GM12878 (cell line): ENCODE results near the gene CMYA5.

Experiments
- CTCF ChIP-seq, 3 experiments: IDR thresholded peaks in 2 of 3; conservative IDR thresholded peaks in 1 of 3; 2 replicates each; pipeline ENCODE4 v1.5.1; 2011; ENCODE audit warnings: low read depth in 3 of 3, low read length in 3 of 3, mild to moderate bottlenecking in 3 of 3, control low read depth in 2 of 3, moderate library complexity in 2 of 3, inconsistent platforms in 1 of 3, mixed read lengths in 1 of 3; ENCODE audit not compliant: control insufficient read depth in 2 of 3, insufficient read depth in 1 of 3; ENCODE audit errors: extremely low read depth in 1 of 3
- EGR1 ChIP-seq, 2 experiments: IDR thresholded peaks; 1 replicate in 1 of 2; 2 replicates in 1 of 2; pipeline ENCODE4 v1.6.1; 2011 to 2012; ENCODE audit warnings: low read depth in 2 of 2, low read length in 2 of 2, borderline replicate concordance in 1 of 2, mild to moderate bottlenecking in 1 of 2, moderate library complexity in 1 of 2
- EP300 ChIP-seq, 2 experiments: fragments of 150-350 bp in 1 of 2; IDR thresholded peaks; 2 replicates each; pipeline ENCODE4 v1.6.1; 2011 to 2012; ENCODE audit warnings: low read depth in 2 of 2, low read length in 2 of 2, borderline replicate concordance in 1 of 2, improper control_type of control experiment in 1 of 2, inconsistent platforms in 1 of 2; ENCODE audit not compliant: control insufficient read depth in 1 of 2
- GABPA ChIP-seq: IDR thresholded peaks from 2 replicates; pipeline ENCODE4 v1.6.1; 2014; ENCODE audit warnings: antibody characterized with exemption, low read depth, mild to moderate bottlenecking, inconsistent platforms
- JUND ChIP-seq: IDR thresholded peaks from 2 replicates; pipeline ENCODE4 v1.6.1; 2012; ENCODE audit warnings: low read depth, mild to moderate bottlenecking, low read length, improper control_type of control experiment, moderate library complexity
- POLR2A ChIP-seq: IDR thresholded peaks from 2 replicates; pipeline ENCODE4 v1.6.1; 2011; ENCODE audit warnings: low read depth, mild to moderate bottlenecking, low read length
- POLR2AphosphoS5 ChIP-seq: IDR thresholded peaks from 2 replicates; pipeline ENCODE4 v1.6.1; 2011; ENCODE audit warnings: mild to moderate bottlenecking, low read length, inconsistent platforms
- SIX5 ChIP-seq: IDR thresholded peaks from 2 replicates; pipeline ENCODE4 v1.6.1; 2011; ENCODE audit warnings: mild to moderate bottlenecking, low read depth, low read length, moderate library complexity; ENCODE audit not compliant: severe bottlenecking
- SUPT20H ChIP-seq: IDR thresholded peaks from 2 replicates; pipeline ENCODE4 v1.6.1; 2011; ENCODE audit warnings: low read depth, mild to moderate bottlenecking, low read length, moderate library complexity, borderline replicate concordance; ENCODE audit not compliant: control insufficient read depth
- TARDBP ChIP-seq: IDR thresholded peaks from 2 replicates; pipeline ENCODE4 v1.6.1; 2016; ENCODE audit warnings: borderline replicate concordance
- WRNIP1 ChIP-seq: IDR thresholded peaks from 2 replicates; pipeline ENCODE4 v1.6.1; 2011; ENCODE audit warnings: low read depth, low read length, improper control_type of control experiment, borderline replicate concordance

GRCh38 chr5:79684782-79685181, 4.9 kb upstream of the CMYA5 start:
- no peak for TF ChIP-seq CTCF (IDR thresholded peaks at IDR 0.05 in 2 of 3, conservative IDR thresholded peaks at IDR 0.05 in 1 of 3; ENCODE audit: control insufficient read depth in 2 of 3, extremely low read depth in 1 of 3, insufficient read depth in 1 of 3, low read depth in 3 of 3, low read length in 3 of 3)
- no peak for TF ChIP-seq EGR1 (IDR thresholded peaks at IDR 0.05; ENCODE audit: borderline replicate concordance in 1 of 2, low read depth in 2 of 2, low read length in 2 of 2)
- no peak for TF ChIP-seq POLR2AphosphoS5
- no peak for TF ChIP-seq JUND
- TF ChIP-seq GABPA: no peak
- TF ChIP-seq POLR2A: no peak
- TF ChIP-seq EP300 (IDR thresholded peaks at IDR 0.05; ENCODE audit: borderline replicate concordance in 1 of 2, control insufficient read depth in 1 of 2, low read depth in 2 of 2, low read length in 2 of 2): no peak
- TF ChIP-seq TARDBP: no peak
- TF ChIP-seq SIX5: no peak
- TF ChIP-seq WRNIP1: no peak
- no peak for TF ChIP-seq SUPT20H
